A549 (cell line): ENCODE data around the gene NCKIPSD. TPM values are rescaled to one million over a fixed set of nuclear protein-coding genes. Genes with fewer than 3 reads are reported as not detected.

Experiments
- ATAC-seq, 2 experiments: fragments of 200-7000 bp in 1 of 2; fragments of >200 bp in 1 of 2; cut with Nextera tagmentation in 1 of 2; cut with Tn5 transposase in 1 of 2; 3 replicates each; pipeline versions ENCODE4 v1.8.0 to v1.9.1; 2018 to 2020; ENCODE audit warnings: mild to moderate bottlenecking in 1 of 2, moderate library complexity in 1 of 2
- CTCF ChIA-PET: fragments of 300-600 bp; sonication (Branson Sonifier 250); formaldehyde crosslinking; extraction: SDS; loops from one replicate; lab custom pipeline; 2021; ENCODE audit warnings: antibody characterized with exemption, inconsistent platforms; lab: Yijun Ruan, JAX
- POLR2A ChIA-PET: fragments of 350-600 bp; formaldehyde crosslinking; extraction: SDS; loops from one replicate; lab custom pipeline; 2021; ENCODE audit warnings: antibody characterized with exemption, inconsistent platforms; lab: Yijun Ruan, JAX
- DNase-seq, 2 experiments: peaks; one replicate each; pipeline versions ENCODE4 v3.0.0 to v3.0.0-alpha.2; 2011 to 2016; ENCODE audit warnings: low read depth in 1 of 2, low spot score in 1 of 2
- FAIRE-seq: peaks from 2 replicates; lab custom pipeline; 2011; peaks lifted over from hg19 to GRCh38; lab: Jason Lieb, UNC
- H3K27ac ChIP-seq, 2 experiments: fragments of >200 bp; sonication (Bioruptor Twin); formaldehyde crosslinking; 3 replicates each; pipeline ENCODE4 v1.5.1; 2016 to 2017
- H3K4me1 ChIP-seq: fragments of >200 bp; sonication (Bioruptor Twin); formaldehyde crosslinking; 3 replicates; pipeline ENCODE4 v1.6.1; 2016
- H3K4me2 ChIP-seq: fragments of >200 bp; sonication (Bioruptor Twin); formaldehyde crosslinking; 3 replicates; pipeline ENCODE4 v1.6.1; 2016
- H3K4me3 ChIP-seq: fragments of >200 bp; sonication (Bioruptor Twin); formaldehyde crosslinking; 3 replicates; pipeline ENCODE4 v1.5.1; 2016
- H3K9me3 ChIP-seq: fragments of >200 bp; sonication (Bioruptor Twin); formaldehyde crosslinking; 3 replicates; pipeline ENCODE4 v1.6.1; 2016
- BHLHE40 ChIP-seq: IDR thresholded peaks from 2 replicates; pipeline ENCODE4 v1.6.1; 2012; ENCODE audit warnings: low read depth, low read length, inconsistent platforms
- CBX2 ChIP-seq: fragments of 200-600 bp; sonication (generic); IDR thresholded peaks from 2 replicates; pipeline ENCODE4 v1.6.1; 2016; ENCODE audit warnings: low read depth, mild to moderate bottlenecking, borderline replicate concordance
- CBX8 ChIP-seq: fragments of 200-600 bp; sonication (generic); IDR thresholded peaks from 2 replicates; pipeline ENCODE4 v1.6.1; 2016
- EHMT2 ChIP-seq: fragments of 200-600 bp; sonication (generic); IDR thresholded peaks from 2 replicates; pipeline ENCODE4 v1.6.1; 2016; ENCODE audit warnings: antibody characterized with exemption, low read depth, mild to moderate bottlenecking, moderate library complexity
- EP300 ChIP-seq, 2 experiments: fragments of >200 bp; sonication (Bioruptor Twin); formaldehyde crosslinking; IDR thresholded peaks; 2 replicates in 1 of 2; 3 replicates in 1 of 2; pipeline ENCODE4 v1.6.1; 2016 to 2017
- ESRRA ChIP-seq: fragments of 150-350 bp; IDR thresholded peaks from 2 replicates; pipeline ENCODE4 v1.6.1; 2014; ENCODE audit warnings: mild to moderate bottlenecking, low read length, borderline replicate concordance
- HEYL ChIP-seq: fragments of 250-450 bp; sonication (Bioruptor Pico); IDR thresholded peaks from 2 replicates; pipeline ENCODE4 v1.8.0; 2021; ENCODE audit warnings: mild to moderate bottlenecking, moderate library complexity
- HOXA7 ChIP-seq: fragments of 250-450 bp; sonication (Bioruptor Pico); IDR thresholded peaks from 2 replicates; pipeline ENCODE4 v1.5.0; 2020; ENCODE audit warnings: mild to moderate bottlenecking, moderate library complexity
- KDM5A ChIP-seq: fragments of 200-600 bp; sonication (generic); IDR thresholded peaks from 2 replicates; pipeline ENCODE4 v1.6.1; 2016; ENCODE audit warnings: antibody characterized with exemption, mild to moderate bottlenecking
- POLR2AphosphoS2 ChIP-seq: conservative IDR thresholded peaks from 2 replicates; pipeline ENCODE4 v1.6.1; 2012; ENCODE audit warnings: low read length, improper control_type of control experiment, inconsistent platforms
- RAD21 ChIP-seq, 2 experiments: fragments of >200 bp in 1 of 2; sonication (Bioruptor Twin) in 1 of 2; formaldehyde crosslinking in 1 of 2; IDR thresholded peaks in 1 of 2; conservative IDR thresholded peaks in 1 of 2; 2 replicates in 1 of 2; 3 replicates in 1 of 2; pipeline ENCODE4 v1.6.1; 2012 to 2018; ENCODE audit warnings: inconsistent platforms in 1 of 2
- RFX5 ChIP-seq: fragments of 450-650 bp; IDR thresholded peaks from 2 replicates; pipeline ENCODE4 v1.7.1; 2014; ENCODE audit warnings: antibody characterized with exemption, mild to moderate bottlenecking, moderate library complexity
- TFCP2L1 ChIP-seq: fragments of 250-450 bp; sonication (Bioruptor Pico); IDR thresholded peaks from 2 replicates; pipeline ENCODE4 v1.5.0; 2021; ENCODE audit warnings: mild to moderate bottlenecking
- TP53 ChIP-seq: fragments of 250-450 bp; sonication (Bioruptor Pico); IDR thresholded peaks from 2 replicates; pipeline ENCODE4 v1.5.0; 2021; ENCODE audit warnings: mild to moderate bottlenecking, moderate library complexity
- ZNF302 ChIP-seq: fragments of 250-450 bp; sonication (Bioruptor Pico); IDR thresholded peaks from 2 replicates; pipeline ENCODE4 v1.9.0; 2021; ENCODE audit warnings: inconsistent platforms, mild to moderate bottlenecking, moderate library complexity
- WGBS: methylation state at CpG from one replicate; pipeline ENCODE4 v1.1.6; 2017; ENCODE audit errors: missing lambda C conversion rate; 5-methylcytosine and 5-hydroxymethylcytosine counted together
- polyA plus RNA-seq, 4 experiments: library from polyadenylated mRNA; depleted of rRNA in 3 of 4; stranded (reverse); fragments of >200 nt; fragmentation: RNase III in 1 of 4; extraction: RNeasy Plus Mini Kit Qiagen cat#74134 plus additional on column Dnase treatment in 1 of 4; gene quantifications; 2 replicates in 3 of 4; 3 replicates in 1 of 4; pipeline ENCODE4 v1.2.3, GENCODE V29; 2011 to 2017
- TF ChIP-seq, protein P1 (sequence below): fragments of >200 bp; sonication (Bioruptor Twin); formaldehyde crosslinking; IDR thresholded peaks from 3 replicates; pipeline ENCODE4 v1.5.1; 2016
- TF ChIP-seq, protein P2 (sequence below): IDR thresholded peaks from 2 replicates; pipeline ENCODE4 v1.6.1; 2012; ENCODE audit warnings: low read depth, borderline replicate concordance
- TF ChIP-seq, protein P3 (sequence below): fragments of 200-600 bp; sonication (generic); IDR thresholded peaks from 2 replicates; pipeline ENCODE4 v1.6.1; 2016; ENCODE audit warnings: antibody characterized with exemption, mild to moderate bottlenecking, moderate library complexity
- TF ChIP-seq, protein P4 (sequence below): fragments of 150-350 bp; IDR thresholded peaks from 2 replicates; pipeline ENCODE4 v1.6.1; 2014; ENCODE audit warnings: low read depth, mild to moderate bottlenecking, low read length
- TF ChIP-seq, protein P5 (sequence below): fragments of 250-450 bp; sonication (Bioruptor Pico); IDR thresholded peaks from 2 replicates; pipeline ENCODE4 v1.5.0; 2020; ENCODE audit warnings: low read depth, mild to moderate bottlenecking, moderate library complexity

Gene NCKIPSD
- polyA plus RNA-seq, 2 of the 4 experiments (the other 2 are of a cell fraction) = 10.2 to 10.9 TPM

DNA sequence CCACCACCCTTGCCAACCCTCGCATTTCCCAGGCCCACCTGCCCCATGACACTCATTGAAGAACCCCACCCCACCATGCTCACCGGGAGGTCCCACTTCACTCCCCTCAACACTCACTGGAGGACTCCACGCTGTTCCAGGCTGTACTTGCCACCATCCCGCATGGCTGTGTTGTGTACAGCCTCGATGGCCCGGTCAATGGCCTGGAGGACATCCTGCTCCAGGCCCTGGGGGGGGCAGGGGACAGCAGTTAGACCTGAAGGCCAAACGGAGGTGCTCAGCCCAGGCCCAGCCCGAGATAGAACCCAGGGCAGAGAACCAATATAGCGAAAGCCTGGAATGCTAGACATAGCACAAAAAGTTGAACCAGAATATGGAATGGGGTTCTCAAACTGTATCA, 2.9 kb downstream of the NCKIPSD start:
- no peak overlapping the region for H3K4me2 ChIP-seq
- H3K27ac ChIP-seq = no peak overlapping the region; a peak in 1 of 6 replicates
- ChIA-PET CTCF (interaction anchor here (1.1 to 2.3 kb wide), 2 partner anchors 18 to 57 kb away, joined by 5 to 13 read pairs; no protein-coding TSS in a partner anchor), POLR2A (no interaction called here)
- H3K4me3 ChIP-seq = no peak overlapping the region
- DNase-seq = no peak
- H3K4me1 ChIP-seq = peaks cover 30% of the 10 kb centered on the region
- no peak for ATAC-seq
- no peaks in the 10 kb centered on the region for H3K9me3 ChIP-seq
- no peak for FAIRE-seq
- TF ChIP-seq, protein P1, sequence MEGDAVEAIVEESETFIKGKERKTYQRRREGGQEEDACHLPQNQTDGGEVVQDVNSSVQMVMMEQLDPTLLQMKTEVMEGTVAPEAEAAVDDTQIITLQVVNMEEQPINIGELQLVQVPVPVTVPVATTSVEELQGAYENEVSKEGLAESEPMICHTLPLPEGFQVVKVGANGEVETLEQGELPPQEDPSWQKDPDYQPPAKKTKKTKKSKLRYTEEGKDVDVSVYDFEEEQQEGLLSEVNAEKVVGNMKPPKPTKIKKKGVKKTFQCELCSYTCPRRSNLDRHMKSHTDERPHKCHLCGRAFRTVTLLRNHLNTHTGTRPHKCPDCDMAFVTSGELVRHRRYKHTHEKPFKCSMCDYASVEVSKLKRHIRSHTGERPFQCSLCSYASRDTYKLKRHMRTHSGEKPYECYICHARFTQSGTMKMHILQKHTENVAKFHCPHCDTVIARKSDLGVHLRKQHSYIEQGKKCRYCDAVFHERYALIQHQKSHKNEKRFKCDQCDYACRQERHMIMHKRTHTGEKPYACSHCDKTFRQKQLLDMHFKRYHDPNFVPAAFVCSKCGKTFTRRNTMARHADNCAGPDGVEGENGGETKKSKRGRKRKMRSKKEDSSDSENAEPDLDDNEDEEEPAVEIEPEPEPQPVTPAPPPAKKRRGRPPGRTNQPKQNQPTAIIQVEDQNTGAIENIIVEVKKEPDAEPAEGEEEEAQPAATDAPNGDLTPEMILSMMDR = no peak
- TF ChIP-seq TFCP2L1 (CRISPR knock-in tag) (no peak), RAD21 (conservative IDR thresholded peaks at IDR 0.05 in 1 of 2, IDR thresholded peaks at IDR 0.05 in 1 of 2) (no peak), CBX8 (no peak), KDM5A (no peak), RFX5 (no peak), EHMT2 (no peak), BHLHE40 (no peak), ZNF302 (CRISPR knock-in tag) (no peak), POLR2AphosphoS2 (no peak), HOXA7 (no peak), CBX2 (no peak), HEYL (CRISPR knock-in tag) (no peak), ESRRA (no peak), EP300 (IDR thresholded peaks at IDR 0.05) (no peak), TP53 (CRISPR knock-in tag) (no peak)
- TF ChIP-seq, protein P2, sequence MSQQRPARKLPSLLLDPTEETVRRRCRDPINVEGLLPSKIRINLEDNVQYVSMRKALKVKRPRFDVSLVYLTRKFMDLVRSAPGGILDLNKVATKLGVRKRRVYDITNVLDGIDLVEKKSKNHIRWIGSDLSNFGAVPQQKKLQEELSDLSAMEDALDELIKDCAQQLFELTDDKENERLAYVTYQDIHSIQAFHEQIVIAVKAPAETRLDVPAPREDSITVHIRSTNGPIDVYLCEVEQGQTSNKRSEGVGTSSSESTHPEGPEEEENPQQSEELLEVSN = no peak
- TF ChIP-seq, protein P3, sequence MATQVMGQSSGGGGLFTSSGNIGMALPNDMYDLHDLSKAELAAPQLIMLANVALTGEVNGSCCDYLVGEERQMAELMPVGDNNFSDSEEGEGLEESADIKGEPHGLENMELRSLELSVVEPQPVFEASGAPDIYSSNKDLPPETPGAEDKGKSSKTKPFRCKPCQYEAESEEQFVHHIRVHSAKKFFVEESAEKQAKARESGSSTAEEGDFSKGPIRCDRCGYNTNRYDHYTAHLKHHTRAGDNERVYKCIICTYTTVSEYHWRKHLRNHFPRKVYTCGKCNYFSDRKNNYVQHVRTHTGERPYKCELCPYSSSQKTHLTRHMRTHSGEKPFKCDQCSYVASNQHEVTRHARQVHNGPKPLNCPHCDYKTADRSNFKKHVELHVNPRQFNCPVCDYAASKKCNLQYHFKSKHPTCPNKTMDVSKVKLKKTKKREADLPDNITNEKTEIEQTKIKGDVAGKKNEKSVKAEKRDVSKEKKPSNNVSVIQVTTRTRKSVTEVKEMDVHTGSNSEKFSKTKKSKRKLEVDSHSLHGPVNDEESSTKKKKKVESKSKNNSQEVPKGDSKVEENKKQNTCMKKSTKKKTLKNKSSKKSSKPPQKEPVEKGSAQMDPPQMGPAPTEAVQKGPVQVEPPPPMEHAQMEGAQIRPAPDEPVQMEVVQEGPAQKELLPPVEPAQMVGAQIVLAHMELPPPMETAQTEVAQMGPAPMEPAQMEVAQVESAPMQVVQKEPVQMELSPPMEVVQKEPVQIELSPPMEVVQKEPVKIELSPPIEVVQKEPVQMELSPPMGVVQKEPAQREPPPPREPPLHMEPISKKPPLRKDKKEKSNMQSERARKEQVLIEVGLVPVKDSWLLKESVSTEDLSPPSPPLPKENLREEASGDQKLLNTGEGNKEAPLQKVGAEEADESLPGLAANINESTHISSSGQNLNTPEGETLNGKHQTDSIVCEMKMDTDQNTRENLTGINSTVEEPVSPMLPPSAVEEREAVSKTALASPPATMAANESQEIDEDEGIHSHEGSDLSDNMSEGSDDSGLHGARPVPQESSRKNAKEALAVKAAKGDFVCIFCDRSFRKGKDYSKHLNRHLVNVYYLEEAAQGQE = no peak
- TF ChIP-seq, protein P4, sequence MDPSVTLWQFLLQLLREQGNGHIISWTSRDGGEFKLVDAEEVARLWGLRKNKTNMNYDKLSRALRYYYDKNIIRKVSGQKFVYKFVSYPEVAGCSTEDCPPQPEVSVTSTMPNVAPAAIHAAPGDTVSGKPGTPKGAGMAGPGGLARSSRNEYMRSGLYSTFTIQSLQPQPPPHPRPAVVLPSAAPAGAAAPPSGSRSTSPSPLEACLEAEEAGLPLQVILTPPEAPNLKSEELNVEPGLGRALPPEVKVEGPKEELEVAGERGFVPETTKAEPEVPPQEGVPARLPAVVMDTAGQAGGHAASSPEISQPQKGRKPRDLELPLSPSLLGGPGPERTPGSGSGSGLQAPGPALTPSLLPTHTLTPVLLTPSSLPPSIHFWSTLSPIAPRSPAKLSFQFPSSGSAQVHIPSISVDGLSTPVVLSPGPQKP = no peak
- TF ChIP-seq, protein P5, sequence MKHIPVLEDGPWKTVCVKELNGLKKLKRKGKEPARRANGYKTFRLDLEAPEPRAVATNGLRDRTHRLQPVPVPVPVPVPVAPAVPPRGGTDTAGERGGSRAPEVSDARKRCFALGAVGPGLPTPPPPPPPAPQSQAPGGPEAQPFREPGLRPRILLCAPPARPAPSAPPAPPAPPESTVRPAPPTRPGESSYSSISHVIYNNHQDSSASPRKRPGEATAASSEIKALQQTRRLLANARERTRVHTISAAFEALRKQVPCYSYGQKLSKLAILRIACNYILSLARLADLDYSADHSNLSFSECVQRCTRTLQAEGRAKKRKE (CRISPR knock-in tag) = no peak
- 95% methylated on average over 5 of the region's 9 CpGs for WGBS
